GM12878 (cell line): ENCODE results near the gene USP38. TPM values are rescaled to one million over a fixed set of nuclear protein-coding genes. Genes with fewer than 3 reads are reported as not detected.

Source experiments
- ATAC-seq: fragments of 200-7000 bp; cut with Tn5 transposase; 3 replicates; pipeline ENCODE4 v1.9.1; 2020; ENCODE audit warnings: mild to moderate bottlenecking, moderate library complexity
- Bru-seq: library from RNA; stranded (reverse); fragments of 400-500 nt; gene quantifications from one replicate; lab custom pipeline; 2021; lab: Mats Ljungman, UMichigan
- BruChase-seq, 2 experiments: library from RNA; stranded (reverse); fragments of 400-500 nt; gene quantifications; one replicate each; lab custom pipeline; 2021; lab: Mats Ljungman, UMichigan
- BruUV-seq: library from RNA; stranded (reverse); fragments of 400-500 nt; replicated peaks from 2 replicates; lab custom pipeline; 2021; lab: Mats Ljungman, UMichigan
- CTCF ChIA-PET: fragments of 300-600 bp; sonication (Branson Sonifier 250); formaldehyde crosslinking; extraction: SDS; loops from one replicate; lab custom pipeline; 2021; ENCODE audit warnings: inconsistent platforms; lab: Yijun Ruan, JAX
- POLR2A ChIA-PET: fragments of 350-600 bp; formaldehyde crosslinking; extraction: SDS; loops from one replicate; lab custom pipeline; 2021; ENCODE audit warnings: inconsistent platforms; lab: Charles Lee
- RAD21 ChIA-PET: fragments of 300-600 bp; sonication (Branson Sonifier 250); formaldehyde crosslinking; loops from one replicate; lab custom pipeline; 2023; ENCODE audit warnings: antibody characterized with exemption; ENCODE audit not compliant: unreplicated experiment; lab: Charles Lee
- SMC1A ChIA-PET: fragments of 300-600 bp; sonication (Branson Sonifier 250); formaldehyde crosslinking; loops from one replicate; lab custom pipeline; 2023; ENCODE audit not compliant: unreplicated experiment, uncharacterized antibody; lab: Charles Lee
- DNase-seq: peaks from one replicate; pipeline ENCODE4 v3.0.0-alpha.2; 2011; ENCODE audit warnings: low read depth, low spot score
- FAIRE-seq: peaks from 3 replicates; lab custom pipeline; 2011; peaks lifted over from hg19 to GRCh38; lab: Jason Lieb, UNC
- H2AFZ ChIP-seq: 2 replicates; pipeline ENCODE4 v1.6.0; 2011; ENCODE audit warnings: low read depth, low read length, control low read depth; ENCODE audit not compliant: control insufficient read depth
- H3K27ac ChIP-seq: 2 replicates; pipeline ENCODE4 v1.5.1; 2011; ENCODE audit warnings: control low read depth; ENCODE audit not compliant: control insufficient read depth, insufficient read depth
- H3K27me3 ChIP-seq, 2 experiments: replicated peaks in 1 of 2; 2 replicates each; pipeline versions ENCODE4 v1.6.0 to v1.6.1; 2011; ENCODE audit warnings: low read length in 1 of 2; ENCODE audit not compliant: control insufficient read depth in 2 of 2, insufficient read depth in 2 of 2
- H3K36me3 ChIP-seq, 2 experiments: 2 replicates each; pipeline ENCODE4 v1.5.1; 2011; ENCODE audit warnings: low read length in 1 of 2; ENCODE audit not compliant: control insufficient read depth in 2 of 2, insufficient read depth in 2 of 2
- H3K4me1 ChIP-seq: 2 replicates; pipeline ENCODE4 v1.6.1; 2011; ENCODE audit warnings: mild to moderate bottlenecking, low read length, moderate library complexity, mixed read lengths; ENCODE audit not compliant: control insufficient read depth, insufficient read depth
- H3K4me2 ChIP-seq: 2 replicates; pipeline ENCODE4 v1.6.0; 2011; ENCODE audit warnings: control low read depth; ENCODE audit not compliant: control insufficient read depth, insufficient read depth
- H3K4me3 ChIP-seq: fragments of 200-600 bp; sonication (generic); 2 replicates; pipeline ENCODE4 v1.5.1; 2016
- H3K79me2 ChIP-seq: 2 replicates; pipeline ENCODE4 v1.6.0; 2011; ENCODE audit warnings: low read length; ENCODE audit not compliant: control insufficient read depth, insufficient read depth
- H3K9ac ChIP-seq: 2 replicates; pipeline ENCODE4 v1.8.0; 2011; ENCODE audit warnings: low read length, control low read depth, mixed read lengths; ENCODE audit not compliant: control insufficient read depth, insufficient read depth
- H3K9me3 ChIP-seq: replicated peaks from 3 replicates; pipeline ENCODE4 v1.5.1; 2011; ENCODE audit warnings: mild to moderate bottlenecking, low read length; ENCODE audit not compliant: control insufficient read depth, insufficient read depth
- H4K20me1 ChIP-seq: 2 replicates; pipeline ENCODE4 v1.6.0; 2011; ENCODE audit not compliant: control insufficient read depth, insufficient read depth
- BHLHE40 ChIP-seq, 2 experiments: fragments of 450-650 bp in 1 of 2; IDR thresholded peaks; 2 replicates each; pipeline ENCODE4 v1.6.1; 2011 to 2017; ENCODE audit warnings: low read depth in 2 of 2, borderline replicate concordance in 1 of 2, improper control_type of control experiment in 1 of 2, low read length in 1 of 2, mild to moderate bottlenecking in 1 of 2
- BMI1 ChIP-seq: fragments of 450-650 bp; IDR thresholded peaks from 2 replicates; pipeline ENCODE4 v1.6.1; 2016; ENCODE audit warnings: mild to moderate bottlenecking, moderate library complexity, borderline replicate concordance
- ESRRA ChIP-seq: IDR thresholded peaks from 2 replicates; pipeline ENCODE4 v1.6.1; 2012; ENCODE audit warnings: mild to moderate bottlenecking, low read length, improper control_type of control experiment
- EZH2 ChIP-seq: IDR thresholded peaks from 2 replicates; pipeline ENCODE4 v1.6.1; 2012; ENCODE audit warnings: low read depth, mild to moderate bottlenecking, control low read depth, inconsistent platforms, low read length, borderline replicate concordance; ENCODE audit not compliant: control insufficient read depth
- FOXM1 ChIP-seq: IDR thresholded peaks from 2 replicates; pipeline ENCODE4 v1.6.1; 2012; ENCODE audit warnings: low read depth, mild to moderate bottlenecking, inconsistent platforms, low read length, moderate library complexity
- HDGF ChIP-seq: fragments of 450-650 bp; IDR thresholded peaks from 2 replicates; pipeline ENCODE4 v1.6.1; 2016; ENCODE audit warnings: antibody characterized with exemption
- MTA2 ChIP-seq: fragments of 450-650 bp; IDR thresholded peaks from 2 replicates; pipeline ENCODE4 v1.6.1; 2016; ENCODE audit warnings: low read depth, mild to moderate bottlenecking, moderate library complexity
- MYB ChIP-seq: fragments of 150-350 bp; IDR thresholded peaks from 2 replicates; pipeline ENCODE4 v1.6.1; 2014; ENCODE audit warnings: mild to moderate bottlenecking, low read depth, low read length, borderline replicate concordance
- POLR2A ChIP-seq: IDR thresholded peaks from 2 replicates; pipeline ENCODE4 v1.6.1; 2011; ENCODE audit warnings: low read depth, mild to moderate bottlenecking, low read length
- POLR2AphosphoS5 ChIP-seq: IDR thresholded peaks from 2 replicates; pipeline ENCODE4 v1.6.1; 2011; ENCODE audit warnings: mild to moderate bottlenecking, low read length, inconsistent platforms
- WGBS: methylation state at CpG from one replicate; pipeline ENCODE4 v1.1.6; 2016; ENCODE audit warnings: low lambda C conversion rate; ENCODE audit not compliant: insufficient replicate concordance, insufficient coverage; ENCODE audit errors: missing lambda C conversion rate; 5-methylcytosine and 5-hydroxymethylcytosine counted together
- in situ Hi-C: fragments of 300-500 bp; cut with MboI; formaldehyde crosslinking; loops from 9 replicates; pipeline ENCODE4 v1.14.3; 2018; ENCODE audit warnings: mixed read lengths
- intact Hi-C: fragments of 100-400 bp; cut with micrococcal nuclease; formaldehyde crosslinking; loops from one replicate; pipeline ENCODE4 v1.14.2; 2022; ENCODE audit not compliant: unreplicated experiment
- long read RNA-seq, 2 experiments: library from polyadenylated mRNA; unstranded; transcript quantifications; one replicate each; pipeline ENCODE4 v2.0.0, GENCODE V29; 2019 to 2020
- polyA minus RNA-seq, 3 experiments: library from RNA; depleted of rRNA, polyadenylated mRNA; stranded (reverse); fragments of >200 nt; gene quantifications; 2 replicates each; pipeline ENCODE4 v1.2.3, GENCODE V29; 2011
- polyA plus RNA-seq, 11 experiments: library from polyadenylated mRNA; depleted of rRNA in 4 of 11; unstranded in 6 of 11; stranded (reverse) in 5 of 11; fragments of >200 nt; fragmentation: Nextera tagmentation in 4 of 11; fragmentation: Illumina TruSeq in 1 of 11; extraction: Ambion mirVana in 4 of 11; extraction: Trizol in 1 of 11; gene quantifications; 1 replicate in 1 of 11; 2 replicates in 10 of 11; pipeline versions ENCODE4 v1.2.1 to v1.2.3, GENCODE V29; 2011 to 2016; ENCODE audit warnings: inconsistent platforms in 2 of 11, missing spikeins in 2 of 11, low read depth in 1 of 11
- total RNA-seq, 4 experiments: library from RNA; depleted of rRNA in 3 of 4; stranded (reverse); fragments of >200 nt in 3 of 4; fragmentation: Illumina TruSeq in 1 of 4; extraction: Trizol in 1 of 4; gene quantifications; 2 replicates each; pipeline versions ENCODE4 v1.2.1 to v1.2.3, GENCODE V29; 2013 to 2021
- TF ChIP-seq, protein P1 (sequence below): IDR thresholded peaks from 2 replicates; pipeline ENCODE4 v1.6.1; 2011; ENCODE audit warnings: borderline replicate concordance, low read depth, mild to moderate bottlenecking, moderate library complexity, low read length; ENCODE audit not compliant: insufficient read depth, poor library complexity, severe bottlenecking
- TF ChIP-seq, protein P2 (sequence below): IDR thresholded peaks from 2 replicates; pipeline ENCODE4 v1.6.1; 2011; ENCODE audit warnings: low read depth, mild to moderate bottlenecking, low read length, moderate library complexity, borderline replicate concordance; ENCODE audit errors: extremely low read depth

The USP38 gene, protein sequence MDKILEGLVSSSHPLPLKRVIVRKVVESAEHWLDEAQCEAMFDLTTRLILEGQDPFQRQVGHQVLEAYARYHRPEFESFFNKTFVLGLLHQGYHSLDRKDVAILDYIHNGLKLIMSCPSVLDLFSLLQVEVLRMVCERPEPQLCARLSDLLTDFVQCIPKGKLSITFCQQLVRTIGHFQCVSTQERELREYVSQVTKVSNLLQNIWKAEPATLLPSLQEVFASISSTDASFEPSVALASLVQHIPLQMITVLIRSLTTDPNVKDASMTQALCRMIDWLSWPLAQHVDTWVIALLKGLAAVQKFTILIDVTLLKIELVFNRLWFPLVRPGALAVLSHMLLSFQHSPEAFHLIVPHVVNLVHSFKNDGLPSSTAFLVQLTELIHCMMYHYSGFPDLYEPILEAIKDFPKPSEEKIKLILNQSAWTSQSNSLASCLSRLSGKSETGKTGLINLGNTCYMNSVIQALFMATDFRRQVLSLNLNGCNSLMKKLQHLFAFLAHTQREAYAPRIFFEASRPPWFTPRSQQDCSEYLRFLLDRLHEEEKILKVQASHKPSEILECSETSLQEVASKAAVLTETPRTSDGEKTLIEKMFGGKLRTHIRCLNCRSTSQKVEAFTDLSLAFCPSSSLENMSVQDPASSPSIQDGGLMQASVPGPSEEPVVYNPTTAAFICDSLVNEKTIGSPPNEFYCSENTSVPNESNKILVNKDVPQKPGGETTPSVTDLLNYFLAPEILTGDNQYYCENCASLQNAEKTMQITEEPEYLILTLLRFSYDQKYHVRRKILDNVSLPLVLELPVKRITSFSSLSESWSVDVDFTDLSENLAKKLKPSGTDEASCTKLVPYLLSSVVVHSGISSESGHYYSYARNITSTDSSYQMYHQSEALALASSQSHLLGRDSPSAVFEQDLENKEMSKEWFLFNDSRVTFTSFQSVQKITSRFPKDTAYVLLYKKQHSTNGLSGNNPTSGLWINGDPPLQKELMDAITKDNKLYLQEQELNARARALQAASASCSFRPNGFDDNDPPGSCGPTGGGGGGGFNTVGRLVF
- 26.0 and 27.9 TPM in 2 replicates for total RNA-seq (2013; cell fraction: nucleolus; rRNA removed)
- total RNA-seq (2014; rRNA removed): 16.3 TPM in 2 replicates
- 15.0 and 16.8 TPM in 2 replicates for total RNA-seq (2014; rRNA removed; fragmentation: Illumina TruSeq; extraction: Trizol)
- total RNA-seq (2021): 19.0 and 20.3 TPM in 2 replicates
- 5.1 TPM for polyA plus RNA-seq (2011; ENCODE audit: low read depth)
- polyA plus RNA-seq (2011; rRNA removed): 14.6 and 17.6 TPM in 2 replicates
- polyA plus RNA-seq (2011; cell fraction: cytosol; rRNA removed): 10.0 and 10.7 TPM in 2 replicates
- 7.2 and 7.6 TPM in 2 replicates for polyA plus RNA-seq (2011; cell fraction: nucleus; rRNA removed)
- 7.8 TPM in 2 replicates for polyA plus RNA-seq (2012)
- polyA plus RNA-seq (2014; fragmentation: Illumina TruSeq; extraction: Trizol): 11.0 and 12.1 TPM in 2 replicates
- polyA plus RNA-seq (2014; fragmentation: Nextera tagmentation; extraction: Ambion mirVana): 1 to 10 TPM; 4.4 to 4.6 TPM
- polyA plus RNA-seq (2014; rRNA removed): 7.5 and 9.1 TPM in 2 replicates
- 10 to 100 TPM; 14.7 to 17.7 TPM for polyA plus RNA-seq (2016; fragmentation: Nextera tagmentation; extraction: Ambion mirVana)
- polyA minus RNA-seq (2011; rRNA and poly(A)+ RNA removed): 37.0 and 43.3 TPM in 2 replicates
- polyA minus RNA-seq (2011; cell fraction: cytosol; rRNA and poly(A)+ RNA removed): 14.0 and 15.2 TPM in 2 replicates
- polyA minus RNA-seq (2011; cell fraction: nucleus; rRNA and poly(A)+ RNA removed): 24.4 and 37.7 TPM in 2 replicates
- percentile 91 among the genes with signal in this experiment for Bru-seq, nascent RNA
- percentile 77 among the genes with signal in this experiment for BruChase-seq, experiment 1, labeled RNA remaining after a 6-hour chase
- percentile 89 among the genes with signal in this experiment for BruChase-seq, experiment 2, labeled RNA remaining after a 2-hour chase
- long read RNA-seq, experiment 1, full-length matches to known transcripts: 3 of 6 reads
- long read RNA-seq, experiment 1, partial matches to known transcripts: 1 of 6 reads
- long read RNA-seq, experiment 1, other reads (novel, unspliced or antisense): 2 of 6 reads
- long read RNA-seq, experiment 2, full-length matches to known transcripts: 7 of 20 reads
- long read RNA-seq, experiment 2, partial matches to known transcripts: 10 of 20 reads
- long read RNA-seq, experiment 2, other reads (novel, unspliced or antisense): 3 of 20 reads

DNA sequence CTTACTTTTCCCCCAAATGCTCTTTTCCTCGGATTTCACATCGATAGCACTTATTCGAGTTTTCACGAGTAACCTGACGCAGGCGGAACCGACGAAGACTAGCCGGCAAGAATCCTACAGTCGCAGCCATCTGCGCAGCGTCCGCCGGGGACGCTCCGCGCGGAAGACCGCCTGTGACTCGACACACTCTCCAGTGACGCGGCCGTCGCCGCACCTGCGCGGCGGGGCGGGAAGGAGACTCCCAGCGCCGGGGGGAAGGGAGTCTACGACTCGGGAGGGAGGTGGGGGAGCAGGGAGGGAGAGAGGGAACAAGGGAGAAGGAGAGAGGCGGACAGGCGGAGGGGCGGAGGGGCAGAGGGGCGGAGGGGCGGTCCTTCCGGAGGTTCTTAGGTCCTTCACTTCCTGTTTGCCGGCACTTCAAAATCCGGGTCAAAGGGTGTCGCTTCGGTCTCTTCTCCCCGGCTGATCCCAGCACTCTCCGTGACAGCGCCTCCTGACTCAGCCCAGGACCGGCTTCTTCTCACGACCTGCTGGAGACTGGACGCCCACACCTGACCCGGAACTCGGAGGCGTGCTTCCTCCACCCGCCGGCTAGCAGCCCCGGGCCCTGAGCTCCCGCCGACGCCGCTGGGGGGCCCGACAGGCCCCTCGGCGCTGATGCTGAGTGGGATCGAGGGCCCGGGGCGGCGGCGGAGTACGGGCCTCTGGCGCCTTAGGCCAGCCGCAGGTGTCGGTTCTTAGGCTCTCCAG lies at the start of gene USP38:
Gene USP38, plus strand, starts transcription at position 415 of the 750 bp plus-strand sequence. CDS start 534 bp downstream, outside the sequence.
- WGBS: 1% methylated on average over 57 of the region's 71 CpGs
- RAD21 ChIA-PET: no interaction called here
- Histone ChIP-seq H4K20me1 (no peaks in the 10 kb centered on the region), H3K27me3 (no peaks in the 10 kb centered on the region), H3K9ac (peak within 1 kb of the TSS; percentile 71), H3K36me3 (no peaks in the 10 kb centered on the region), H3K4me1 (no peaks in the 10 kb centered on the region), H3K4me2 (peak within 1 kb of the TSS; percentile 89), H2AFZ (peak within 1 kb of the TSS; percentile 96), H3K27ac (peak within 1 kb of the TSS; percentile 77), H3K79me2 (peaks cover 66% of the 10 kb centered on the region), H3K4me3 (peak within 1 kb of the TSS; percentile 89), H3K9me3 (no peaks in the 10 kb centered on the region)
- in situ Hi-C loops: no loop called here
- intact Hi-C loops: loop anchor here (5.0 kb wide), 5 partner anchors 153 to 1552 kb away; partner anchors contain the start of gene GAB1
- ATAC-seq (peak; percentile 88), DNase-seq (peak; percentile 73), FAIRE-seq (peak; percentile 86)
- CTCF ChIA-PET: no interaction called here
- no TSS peak for BruUV-seq
- POLR2A ChIA-PET: no interaction called here
- SMC1A ChIA-PET: interaction anchor here (1.0 kb wide), 1 partner anchor 191 kb away, joined by 4 read pairs; no protein-coding TSS in a partner anchor
- TF ChIP-seq BHLHE40 (IDR thresholded peaks at IDR 0.05; ENCODE audit: borderline replicate concordance in 1 of 2, low read depth in 2 of 2, low read length in 1 of 2) (peak in 1 of 2 experiments; percentile 46; a peak in 1 of 4 replicates), MTA2 (peak; percentile 71), ESRRA (no peak), HDGF (no peak), POLR2AphosphoS5 (peak; percentile 88), POLR2A (peak; percentile 77), MYB (no peak), FOXM1 (no peak), EZH2 (no peak), BMI1 (no peak)
- TF ChIP-seq, protein P1, sequence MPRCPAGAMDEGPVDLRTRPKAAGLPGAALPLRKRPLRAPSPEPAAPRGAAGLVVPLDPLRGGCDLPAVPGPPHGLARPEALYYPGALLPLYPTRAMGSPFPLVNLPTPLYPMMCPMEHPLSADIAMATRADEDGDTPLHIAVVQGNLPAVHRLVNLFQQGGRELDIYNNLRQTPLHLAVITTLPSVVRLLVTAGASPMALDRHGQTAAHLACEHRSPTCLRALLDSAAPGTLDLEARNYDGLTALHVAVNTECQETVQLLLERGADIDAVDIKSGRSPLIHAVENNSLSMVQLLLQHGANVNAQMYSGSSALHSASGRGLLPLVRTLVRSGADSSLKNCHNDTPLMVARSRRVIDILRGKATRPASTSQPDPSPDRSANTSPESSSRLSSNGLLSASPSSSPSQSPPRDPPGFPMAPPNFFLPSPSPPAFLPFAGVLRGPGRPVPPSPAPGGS: no peak
- TF ChIP-seq, protein P2, sequence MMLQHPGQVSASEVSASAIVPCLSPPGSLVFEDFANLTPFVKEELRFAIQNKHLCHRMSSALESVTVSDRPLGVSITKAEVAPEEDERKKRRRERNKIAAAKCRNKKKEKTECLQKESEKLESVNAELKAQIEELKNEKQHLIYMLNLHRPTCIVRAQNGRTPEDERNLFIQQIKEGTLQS: no peak
